ENCODE results near the gene CCDC152.
"Not testable (repeated sequence)": the region's sequence is repeated elsewhere in the genome, so short reads cannot be mapped to it uniquely, and the experiment has no call there.

The CCDC152 gene

DNA sequence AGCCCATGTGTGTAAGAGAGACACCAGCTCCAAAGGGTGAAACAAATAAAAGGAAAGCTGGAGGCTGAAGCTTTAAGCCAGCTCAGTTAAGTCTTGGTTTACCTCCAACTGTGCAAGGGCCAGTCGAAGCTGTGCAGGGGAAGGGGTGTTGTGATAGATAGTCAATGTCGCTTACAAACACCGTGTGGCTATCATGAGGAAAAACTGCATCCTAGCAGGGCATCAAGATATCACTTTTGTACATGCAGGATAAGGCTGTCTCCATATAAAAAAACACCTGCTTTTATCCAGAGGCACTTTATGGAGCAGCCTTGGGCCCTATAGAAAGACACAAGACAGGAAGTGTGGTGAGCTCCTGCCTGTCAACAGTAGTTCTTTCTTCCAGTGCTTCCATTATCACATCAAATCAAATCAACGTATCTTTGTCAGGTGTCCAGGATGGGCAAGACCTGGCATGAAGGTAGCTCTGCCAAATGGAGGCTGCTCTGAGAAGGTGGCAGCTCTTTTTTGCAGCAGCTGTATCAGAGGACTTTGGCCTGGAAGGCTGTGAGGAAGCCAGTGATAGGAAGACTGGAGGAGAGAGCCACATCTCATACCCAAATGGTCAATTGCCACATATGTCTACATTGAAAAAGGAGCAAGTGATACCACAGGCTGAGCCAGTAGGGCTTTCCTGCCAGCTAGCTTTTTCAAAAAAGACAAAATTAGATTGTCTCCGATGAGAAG is 84.4 kb downstream of the CCDC152 start:
- TF ChIP-seq, protein P1, sequence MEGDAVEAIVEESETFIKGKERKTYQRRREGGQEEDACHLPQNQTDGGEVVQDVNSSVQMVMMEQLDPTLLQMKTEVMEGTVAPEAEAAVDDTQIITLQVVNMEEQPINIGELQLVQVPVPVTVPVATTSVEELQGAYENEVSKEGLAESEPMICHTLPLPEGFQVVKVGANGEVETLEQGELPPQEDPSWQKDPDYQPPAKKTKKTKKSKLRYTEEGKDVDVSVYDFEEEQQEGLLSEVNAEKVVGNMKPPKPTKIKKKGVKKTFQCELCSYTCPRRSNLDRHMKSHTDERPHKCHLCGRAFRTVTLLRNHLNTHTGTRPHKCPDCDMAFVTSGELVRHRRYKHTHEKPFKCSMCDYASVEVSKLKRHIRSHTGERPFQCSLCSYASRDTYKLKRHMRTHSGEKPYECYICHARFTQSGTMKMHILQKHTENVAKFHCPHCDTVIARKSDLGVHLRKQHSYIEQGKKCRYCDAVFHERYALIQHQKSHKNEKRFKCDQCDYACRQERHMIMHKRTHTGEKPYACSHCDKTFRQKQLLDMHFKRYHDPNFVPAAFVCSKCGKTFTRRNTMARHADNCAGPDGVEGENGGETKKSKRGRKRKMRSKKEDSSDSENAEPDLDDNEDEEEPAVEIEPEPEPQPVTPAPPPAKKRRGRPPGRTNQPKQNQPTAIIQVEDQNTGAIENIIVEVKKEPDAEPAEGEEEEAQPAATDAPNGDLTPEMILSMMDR (IDR thresholded peaks at IDR 0.05; ENCODE audit: control extremely low read depth, extremely low read depth, low read depth, missing control alignments): no peak
- DNase-seq (ENCODE audit: extremely low spot score): no peak
- ChIA-PET CTCF (interaction anchor here (0.8 kb wide), 1 partner anchor 30 kb away, joined by 3 read pairs; no protein-coding TSS in a partner anchor), POLR2A (no interaction called here)

DNA sequence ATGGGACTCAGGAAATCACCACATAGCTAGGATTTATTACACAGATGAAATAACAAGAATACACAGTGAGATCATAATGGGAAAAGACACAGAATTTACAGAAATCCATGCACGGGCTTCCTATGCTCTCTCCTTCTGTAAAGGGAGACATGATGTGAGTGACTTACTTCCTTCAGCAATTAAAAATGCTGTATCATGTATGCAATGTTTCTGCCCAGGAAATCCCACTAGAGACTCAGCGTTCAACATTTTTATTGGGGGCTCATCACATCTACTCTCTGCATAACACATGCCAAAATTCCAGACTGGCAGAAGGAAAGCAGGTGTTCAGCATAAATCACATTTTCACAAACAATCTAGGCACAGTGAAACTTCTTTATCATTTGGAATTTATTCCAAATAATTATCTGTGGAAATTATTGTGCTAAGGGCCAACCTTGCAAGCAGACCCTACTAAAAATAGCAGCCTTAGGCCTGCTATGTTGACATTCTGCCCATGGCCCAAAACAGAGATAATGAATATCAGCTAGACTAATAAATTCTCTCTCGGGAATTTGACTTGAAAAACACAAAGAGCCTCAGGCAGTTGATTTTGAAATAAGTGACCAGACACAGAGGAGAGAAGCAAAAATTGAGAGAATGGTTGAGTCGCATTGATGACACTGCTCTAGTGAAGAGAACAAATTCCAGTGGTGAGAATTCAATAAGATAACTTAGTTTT is 86.5 kb downstream of the CCDC152 start:
- ChIA-PET CTCF (interaction anchor here (0.5 to 1.7 kb wide), 4 partner anchors 10 to 531 kb away, joined by 3 to 4 read pairs (median 3); no protein-coding TSS in a partner anchor), POLR2A (interaction anchor here (0.6 kb wide), 1 partner anchor 1959 kb away, joined by 3 read pairs; no protein-coding TSS in a partner anchor)
- DNase-seq (ENCODE audit: extremely low spot score): no peak
- TF ChIP-seq, protein P1 (IDR thresholded peaks at IDR 0.05; ENCODE audit: control extremely low read depth, extremely low read depth, low read depth, missing control alignments): no peak

DNA sequence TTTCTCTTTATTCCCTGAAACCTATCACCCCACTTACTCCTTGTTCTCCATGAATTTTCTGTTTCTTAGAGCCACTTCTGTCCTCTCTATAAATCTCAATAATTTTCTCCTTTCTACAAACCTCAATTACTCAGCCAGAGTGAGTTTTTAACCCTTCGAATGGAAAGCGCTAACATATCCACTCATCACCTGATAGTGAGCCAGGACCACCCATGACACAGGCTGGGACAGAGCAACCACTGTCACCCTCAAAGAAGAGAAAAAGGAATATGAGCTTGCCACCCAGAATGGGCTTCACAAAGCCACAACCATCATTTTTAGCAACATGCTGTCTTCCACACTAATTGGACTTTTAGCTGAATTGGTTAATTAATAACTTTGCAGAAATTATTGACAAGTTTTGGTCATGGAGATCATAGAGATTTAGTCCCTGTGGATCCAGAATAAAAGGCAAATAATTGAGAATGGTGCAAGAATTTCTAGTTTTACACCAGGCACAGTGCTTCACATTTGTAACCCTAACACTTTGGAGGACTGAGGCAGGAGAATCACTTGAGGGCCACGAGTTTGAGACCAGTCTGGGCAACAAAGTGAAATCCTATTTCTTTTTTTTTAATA is 87.2 kb downstream of the CCDC152 start:
- CTCF ChIA-PET: interaction anchor here (1.0 to 1.7 kb wide), 2 partner anchors 10 to 34 kb away, joined by 3 to 4 read pairs; no protein-coding TSS in a partner anchor
- no peak for DNase-seq (ENCODE audit: extremely low spot score)
- TF ChIP-seq, protein P1 (IDR thresholded peaks at IDR 0.05; ENCODE audit: control extremely low read depth, extremely low read depth, low read depth, missing control alignments): no peak
- POLR2A ChIA-PET: no interaction called here

DNA sequence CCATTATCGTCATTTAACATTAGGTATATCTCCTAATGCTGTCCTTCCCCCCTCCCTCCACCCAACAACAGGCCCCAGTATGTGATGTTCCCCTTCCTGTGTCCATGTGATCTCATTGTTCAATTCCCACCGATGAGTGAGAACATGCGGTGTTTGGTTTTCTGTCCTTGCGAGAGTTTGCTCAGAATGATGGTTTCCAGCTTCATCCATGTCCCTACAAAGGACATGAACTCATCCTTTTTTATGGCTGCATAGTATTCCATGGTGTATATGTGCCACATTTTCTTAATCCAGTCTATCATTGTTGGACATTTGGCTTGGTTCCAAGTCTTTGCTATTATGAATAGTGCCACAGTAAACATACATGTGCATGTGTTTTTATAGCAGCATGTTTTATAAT is 87.8 kb downstream of the CCDC152 start:
- DNase-seq (ENCODE audit: extremely low spot score); POLR2A ChIA-PET: not testable (repeated sequence)
- CTCF ChIA-PET: interaction anchor here (1.0 kb wide), 1 partner anchor 11 kb away, joined by 3 read pairs; no protein-coding TSS in a partner anchor

DNA sequence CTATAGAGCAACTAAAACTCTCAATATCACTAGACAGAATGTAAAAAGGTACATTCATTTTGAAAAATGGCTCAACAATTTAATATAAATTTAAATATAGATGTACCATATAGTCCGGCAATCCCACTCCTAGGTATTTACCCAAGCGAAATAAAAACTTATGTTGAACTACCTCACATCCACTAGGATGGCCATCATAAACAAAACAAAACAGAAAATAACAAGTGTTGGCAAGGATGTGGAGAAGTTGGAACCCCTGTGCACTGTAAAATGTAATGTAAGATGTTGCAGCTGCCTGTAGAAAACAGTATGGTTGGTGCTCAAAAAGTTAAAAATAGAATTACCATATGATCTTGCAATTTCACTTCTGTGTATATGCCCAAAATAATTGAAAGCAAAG is 91.9 kb downstream of the CCDC152 start:
- DNase-seq (ENCODE audit: extremely low spot score): no peak
- CTCF ChIA-PET: interaction anchor here (1.3 kb wide), 1 partner anchor 10 kb away, joined by 4 read pairs; no protein-coding TSS in a partner anchor
- POLR2A ChIA-PET: no interaction called here
- TF ChIP-seq, protein P1 (IDR thresholded peaks at IDR 0.05; ENCODE audit: control extremely low read depth, extremely low read depth, low read depth, missing control alignments): no peak

DNA sequence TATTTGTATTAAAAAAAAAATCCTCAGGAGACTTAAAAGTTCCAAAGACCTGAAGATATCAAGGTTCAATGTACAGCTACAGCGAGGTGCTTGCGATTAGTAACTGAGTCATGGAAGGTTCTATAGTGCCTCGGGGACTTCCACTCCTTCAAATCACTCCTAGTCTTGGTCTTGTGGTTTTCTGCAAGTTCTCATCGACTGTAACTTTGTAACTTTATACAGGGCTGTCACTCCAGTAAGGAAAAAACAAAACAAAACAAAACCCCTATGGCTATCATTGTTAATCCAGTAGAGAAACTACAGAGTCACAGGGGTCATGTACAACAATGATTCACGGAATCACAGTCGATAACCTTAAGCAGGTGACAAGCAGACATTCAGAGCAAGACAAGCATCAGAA is 94.9 kb downstream of the CCDC152 start:
- CTCF ChIA-PET: no interaction called here
- TF ChIP-seq, protein P1 (IDR thresholded peaks at IDR 0.05; ENCODE audit: control extremely low read depth, extremely low read depth, low read depth, missing control alignments): no peak

More for the DNA sequence above, 94.9 kb downstream of the CCDC152 start:
- no peak for DNase-seq (ENCODE audit: extremely low spot score)
- POLR2A ChIA-PET: no interaction called here
